Stimulated activated CD8-positive, alpha-beta memory T cell treated with anti-CD3 and anti-CD28 coated beads, Interleukin-4, amount 100 ng/mL, for 48 hours (primary cell): ENCODE data around the gene ZC3H4.

Experiments used
- DNase-seq: peaks from one replicate; pipeline ENCODE4 v3.0.0-alpha.2; 2020

ZC3H4 gene

GRCh38 chr19:47018923-47019322, 94.7 kb downstream of the ZC3H4 start:
- DNase-seq, result no peak
